NCI-H774 (cell line): ENCODE data around the gene ENPP3.
A peak's percentile ranks its signal among the peaks of the same experiment; 100 is the strongest.

Experiments used
- DNase-seq: peaks from one replicate; lab custom pipeline; 2025; lab: John Stamatoyannopoulos, UW

Gene ENPP3

DNA sequence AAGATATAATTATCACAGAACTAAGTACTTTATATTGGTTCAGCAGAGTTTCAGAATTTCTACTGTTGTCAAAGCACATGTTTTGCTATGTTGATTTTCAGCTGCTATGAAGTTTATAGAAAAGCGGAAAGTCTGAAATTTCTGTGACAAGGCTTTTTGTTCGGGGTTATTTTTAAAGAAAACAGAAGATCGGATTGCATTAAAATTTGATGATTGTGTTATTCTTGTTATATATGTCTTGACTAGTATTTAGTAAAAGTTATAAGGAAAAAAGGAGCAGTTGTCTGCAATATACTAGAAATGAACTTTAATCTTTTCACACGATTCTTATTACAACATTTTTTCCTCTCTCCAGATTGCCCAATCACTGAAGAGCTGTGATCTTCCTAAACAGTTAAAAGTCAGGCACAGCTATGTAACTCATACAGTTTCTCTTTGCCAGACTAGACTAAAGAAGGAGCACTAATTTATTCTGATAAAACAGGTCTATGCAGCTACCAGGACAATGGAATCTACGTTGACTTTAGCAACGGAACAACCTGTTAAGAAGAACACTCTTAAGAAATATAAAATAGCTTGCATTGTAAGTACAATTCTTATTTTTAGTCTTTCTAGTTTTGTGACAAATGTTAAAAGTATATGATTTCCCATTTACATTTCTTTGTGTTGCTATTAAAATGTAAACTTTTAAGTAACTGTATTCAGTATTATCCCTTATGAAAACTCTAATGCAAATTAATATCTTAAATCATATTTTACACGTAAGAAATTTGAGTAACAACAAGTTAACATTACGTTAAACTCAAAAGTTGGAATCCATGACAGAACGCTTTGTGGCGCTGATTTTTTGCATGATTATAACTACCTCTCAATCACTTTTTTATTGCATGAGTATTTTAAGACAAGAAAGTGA lies at the start of gene ENPP3:
ENPP3 (plus strand) TSS at position 423 of the 913 bp plus-strand sequence; CDS start at position 506, 83 bp downstream.
- DNase-seq = no peak

DNA sequence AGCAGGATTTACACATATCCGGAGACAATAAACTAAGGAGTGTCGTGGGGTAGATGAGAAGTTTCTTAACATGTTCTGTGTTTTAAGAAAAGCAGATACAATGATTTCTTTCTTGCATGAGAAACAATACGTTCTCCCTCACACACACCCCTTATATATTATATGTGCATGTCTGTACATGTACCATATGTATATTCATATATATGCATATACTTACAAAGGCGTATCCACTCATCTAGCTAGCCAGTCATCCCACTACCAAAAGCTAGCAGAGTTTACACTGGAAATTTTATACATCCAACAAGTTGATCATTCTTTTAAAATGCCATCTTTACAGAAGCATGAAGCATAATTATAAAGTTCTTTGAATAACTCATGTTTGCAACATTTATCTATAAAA lies 49.2 kb upstream of the ENPP3 start:
- DNase-seq = no peak

DNA sequence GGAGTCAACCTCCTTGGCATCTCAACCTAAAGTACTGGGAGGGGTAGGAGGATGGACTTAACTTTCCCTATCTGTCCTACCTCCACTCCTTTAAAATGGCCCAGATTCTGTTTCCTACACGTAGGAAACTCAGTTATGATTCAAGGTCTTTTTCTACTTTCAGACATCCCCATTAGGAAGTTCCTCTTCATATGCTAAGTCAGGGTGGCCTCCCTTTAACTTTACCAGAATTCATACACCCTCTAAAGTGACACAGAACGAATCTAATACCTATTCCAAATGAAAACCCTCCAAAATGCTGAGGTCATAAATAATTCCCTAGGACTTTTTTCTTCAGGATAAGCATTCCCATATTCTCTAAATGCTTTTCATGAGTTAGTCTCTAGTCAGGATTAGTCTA lies 48.5 kb upstream of the ENPP3 start:
- DNase-seq = no peak

DNA sequence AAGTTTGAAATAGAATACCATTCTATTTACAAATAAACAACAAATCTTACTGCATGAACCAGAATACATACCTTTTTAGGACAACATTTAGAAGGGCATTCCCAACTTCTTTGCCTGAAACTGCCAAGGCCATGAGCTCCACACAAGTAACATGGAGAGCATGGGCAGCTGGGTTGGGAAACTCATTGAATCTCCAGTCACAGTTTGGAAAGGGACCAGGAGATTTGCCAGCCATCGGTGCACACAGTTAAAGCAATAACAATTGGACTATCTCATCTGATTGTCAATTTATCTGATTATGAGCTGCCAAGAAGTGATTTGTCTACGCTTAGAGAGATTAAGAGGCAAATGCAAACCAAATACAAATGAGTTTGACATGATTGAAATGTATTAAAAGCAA lies 44.2 kb upstream of the ENPP3 start:
- DNase-seq = no peak

DNA sequence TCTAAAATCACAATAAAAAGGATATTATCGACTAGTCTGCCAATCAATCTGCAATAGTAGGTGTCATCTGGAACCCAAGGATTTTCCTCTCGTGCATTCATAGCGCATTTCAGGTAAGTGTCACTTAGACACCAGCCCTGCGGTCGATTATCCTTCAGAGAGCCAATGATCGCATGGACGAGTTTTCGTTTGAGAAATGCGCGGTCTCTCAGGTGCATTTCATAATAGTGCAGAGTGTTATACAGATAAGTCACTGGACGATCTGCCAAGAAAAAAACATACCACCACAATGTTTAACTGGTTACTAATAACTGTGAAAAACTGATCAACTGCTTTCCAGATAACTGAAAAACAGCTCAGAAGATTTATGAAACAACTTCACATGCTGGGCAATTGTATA lies 43.0 kb upstream of the ENPP3 start:
- no peak for DNase-seq

DNA sequence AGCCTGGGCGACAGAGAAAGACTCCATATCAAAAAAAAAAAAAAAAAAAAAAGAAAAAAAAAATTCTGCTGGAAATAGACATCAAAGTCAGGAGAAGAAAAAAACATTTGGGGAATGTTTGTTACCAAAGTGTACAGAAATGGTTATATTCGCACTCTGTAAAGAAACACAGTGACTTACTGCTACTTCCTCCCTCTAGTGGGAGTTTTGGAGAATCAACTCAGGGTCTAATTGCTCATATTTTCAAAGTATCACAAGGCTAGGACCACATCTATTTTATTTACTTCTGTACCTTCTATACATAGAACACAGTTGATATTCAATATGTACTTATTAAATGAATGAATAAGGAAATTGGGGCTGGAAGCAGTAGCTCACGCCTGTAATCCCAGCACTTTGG lies 39.7 kb upstream of the ENPP3 start:
- no peak for DNase-seq

DNA sequence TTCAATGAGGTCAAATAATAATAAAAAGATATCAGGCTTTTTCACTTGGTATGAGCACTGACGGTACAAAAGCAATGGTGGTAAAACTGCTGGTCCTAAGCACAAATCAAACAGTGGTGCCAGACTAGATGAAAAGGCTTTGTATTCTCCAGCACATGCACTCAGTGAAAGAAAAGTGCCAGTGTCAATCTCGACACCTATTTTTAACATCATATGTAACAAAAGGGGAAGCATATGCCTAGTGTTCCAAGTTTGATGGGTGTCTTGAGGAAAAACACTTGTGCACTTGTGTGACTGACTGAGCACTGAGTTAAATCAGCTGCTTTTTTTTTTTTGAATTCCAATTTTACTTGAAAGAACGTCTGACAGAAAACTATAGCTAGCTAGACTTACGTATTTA lies 36.4 kb upstream of the ENPP3 start:
- no peak for DNase-seq

DNA sequence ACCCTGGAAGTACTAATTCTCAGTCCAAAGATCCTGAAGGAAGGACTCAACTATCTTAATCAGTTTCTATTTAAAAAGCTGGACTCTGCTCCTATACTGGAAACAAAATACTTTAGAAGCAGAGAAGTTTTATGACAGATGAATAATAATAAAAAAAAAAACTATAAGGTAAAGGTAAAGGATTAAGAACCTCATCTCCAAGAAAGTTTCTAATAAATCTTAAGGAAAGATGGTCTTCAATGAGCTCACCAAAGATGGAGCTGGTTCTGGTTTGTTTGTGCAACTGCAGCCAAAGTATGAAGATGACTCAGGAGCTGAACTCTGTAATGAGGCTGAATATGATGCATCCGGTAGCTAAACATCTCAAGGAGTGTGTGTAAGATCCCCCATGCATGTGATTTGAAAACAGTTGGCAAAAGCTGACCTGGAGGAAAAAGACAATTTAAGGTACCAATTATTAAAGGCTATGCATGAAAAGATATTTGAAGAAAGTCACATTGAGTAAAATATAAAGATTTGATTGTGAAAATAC lies 34.3 kb upstream of the ENPP3 start:
- DNase-seq = no peak

DNA sequence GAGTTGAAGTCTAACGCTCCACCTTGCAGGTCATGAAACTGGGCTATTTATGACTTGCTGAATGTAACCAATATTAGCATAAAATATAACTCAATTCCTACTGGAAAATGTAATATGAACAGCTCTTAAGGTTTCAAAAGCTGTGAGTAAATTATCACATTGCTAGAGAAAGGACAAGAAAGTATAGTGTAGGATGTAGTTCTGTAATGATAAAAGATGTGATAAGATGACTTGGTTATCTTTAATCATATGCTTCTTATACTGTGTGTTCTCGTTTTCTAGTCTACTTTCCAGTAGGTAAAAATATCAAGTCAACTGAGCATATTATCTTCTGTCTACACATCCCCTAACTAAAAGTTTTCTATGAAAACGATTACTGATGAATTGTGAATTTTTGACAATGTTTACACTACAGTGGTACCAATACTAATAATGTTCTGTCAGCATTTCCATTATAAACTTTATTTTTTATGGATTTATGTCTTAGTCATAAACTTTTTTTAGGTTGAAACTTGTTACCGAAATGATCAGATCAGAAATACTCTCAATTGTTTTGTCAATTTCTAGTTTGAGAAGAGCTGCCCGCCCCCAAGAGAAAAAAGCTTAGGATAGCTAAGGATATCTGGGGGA lies 23.7 kb upstream of the ENPP3 start:
- DNase-seq = no peak

DNA sequence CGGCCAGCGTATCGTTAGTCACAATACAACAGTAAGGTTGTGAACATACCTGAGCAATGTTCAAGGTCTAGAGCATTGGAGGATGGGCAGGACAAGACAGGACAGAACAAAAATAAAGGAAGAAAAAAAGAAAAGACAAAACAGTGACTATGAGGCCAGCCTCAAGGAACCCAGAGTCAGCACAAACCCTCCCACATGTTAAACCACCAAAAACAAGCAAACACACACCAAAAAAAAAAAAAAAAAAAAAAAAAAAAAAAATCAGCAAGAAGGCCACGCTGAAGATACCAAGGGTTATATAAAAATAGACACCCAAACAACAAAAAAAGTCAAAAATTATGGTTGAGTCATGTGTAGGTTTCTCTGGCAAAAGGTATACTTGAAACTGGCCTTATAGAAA lies 21.8 kb upstream of the ENPP3 start:
- no peak for DNase-seq

DNA sequence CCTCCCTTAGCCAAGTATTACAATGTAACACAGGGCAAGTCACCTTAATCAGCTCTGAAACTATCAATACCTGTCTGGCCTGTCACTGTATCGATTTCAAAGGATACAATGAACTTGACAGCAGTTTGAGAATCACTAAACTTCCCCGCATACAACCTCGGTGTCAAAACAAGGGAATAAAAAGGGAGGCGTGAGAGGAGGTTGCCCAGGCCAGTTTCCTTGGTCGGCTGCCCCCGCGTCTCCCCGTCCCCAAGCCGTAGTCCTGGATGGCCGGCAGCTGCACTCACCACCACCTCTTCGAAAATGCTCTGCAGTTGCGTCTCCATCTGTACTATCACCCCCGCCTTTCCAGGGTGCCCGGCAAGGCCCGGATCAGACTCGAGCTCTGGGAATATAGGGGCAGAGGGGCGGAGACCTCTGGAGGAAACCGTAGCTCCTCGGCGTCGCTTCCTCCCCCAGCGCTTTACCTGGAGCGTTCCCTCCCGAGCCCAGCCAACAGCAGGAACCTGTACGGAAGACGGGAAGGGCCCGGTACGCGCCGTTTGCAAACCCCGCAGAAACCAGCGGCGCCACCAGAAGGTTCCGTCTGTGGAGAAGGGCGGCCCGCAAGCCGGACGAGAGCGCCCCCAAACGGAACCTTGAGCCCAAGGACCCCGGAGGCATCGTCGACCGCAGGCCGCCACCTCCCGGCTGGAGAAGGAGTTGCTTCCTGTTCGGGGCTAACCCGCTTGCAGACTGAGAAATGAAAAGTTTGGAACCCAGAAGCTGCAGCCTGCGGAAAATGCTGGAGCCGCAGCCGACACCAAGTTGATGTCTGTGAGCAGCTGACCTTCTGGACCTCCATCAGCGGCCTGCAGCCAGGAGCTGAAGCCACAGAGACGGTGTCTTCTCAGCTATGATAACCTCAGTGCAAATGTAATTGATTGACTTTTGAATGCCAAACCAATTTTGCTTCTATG lies 9.1 kb upstream of the ENPP3 start, which contains the start of gene MED23:
MED23 (minus strand) TSS at position 519 of the 959 bp plus-strand sequence; CDS start at position 326, 193 bp downstream.
- peak; percentile 94 for DNase-seq

DNA sequence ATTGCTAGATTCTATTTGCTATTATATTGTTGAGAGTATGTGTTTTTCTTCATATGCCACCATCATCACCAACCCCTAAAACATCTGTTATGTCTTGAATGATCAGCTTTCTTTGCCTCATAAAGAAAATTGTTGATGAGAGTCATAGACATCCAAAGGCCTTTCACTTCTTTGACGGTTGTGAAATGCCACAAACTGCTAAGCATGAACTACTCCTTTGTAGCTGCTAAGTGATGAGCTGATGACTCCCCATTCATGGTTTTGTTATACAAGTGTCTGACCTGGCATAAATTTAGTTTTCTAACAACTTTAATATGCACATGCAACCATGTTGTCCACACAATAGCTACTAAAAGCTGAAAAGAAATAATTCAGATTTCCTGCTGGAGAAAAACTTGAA lies 8.4 kb upstream of the ENPP3 start:
- DNase-seq = no peak

DNA sequence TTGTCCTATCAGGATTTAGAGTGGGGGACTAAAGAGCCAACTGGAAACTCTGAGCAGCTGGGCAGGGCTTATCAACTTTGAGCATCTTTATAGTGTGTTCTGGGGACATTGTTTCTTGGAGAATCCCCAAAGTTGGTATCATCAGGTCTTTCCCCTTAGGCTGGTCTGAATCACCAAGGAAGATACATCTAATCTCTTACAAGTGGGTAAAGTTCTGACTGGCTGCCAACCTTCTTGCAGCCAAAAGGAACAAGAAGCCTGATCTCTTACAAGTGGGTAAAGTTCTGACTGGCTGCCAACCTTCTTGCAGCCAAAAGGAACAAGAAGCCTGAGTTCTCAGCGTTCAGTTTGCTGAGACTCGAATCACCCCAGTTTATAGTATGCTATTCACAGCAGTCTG lies 7.5 kb upstream of the ENPP3 start:
- DNase-seq = no peak

DNA sequence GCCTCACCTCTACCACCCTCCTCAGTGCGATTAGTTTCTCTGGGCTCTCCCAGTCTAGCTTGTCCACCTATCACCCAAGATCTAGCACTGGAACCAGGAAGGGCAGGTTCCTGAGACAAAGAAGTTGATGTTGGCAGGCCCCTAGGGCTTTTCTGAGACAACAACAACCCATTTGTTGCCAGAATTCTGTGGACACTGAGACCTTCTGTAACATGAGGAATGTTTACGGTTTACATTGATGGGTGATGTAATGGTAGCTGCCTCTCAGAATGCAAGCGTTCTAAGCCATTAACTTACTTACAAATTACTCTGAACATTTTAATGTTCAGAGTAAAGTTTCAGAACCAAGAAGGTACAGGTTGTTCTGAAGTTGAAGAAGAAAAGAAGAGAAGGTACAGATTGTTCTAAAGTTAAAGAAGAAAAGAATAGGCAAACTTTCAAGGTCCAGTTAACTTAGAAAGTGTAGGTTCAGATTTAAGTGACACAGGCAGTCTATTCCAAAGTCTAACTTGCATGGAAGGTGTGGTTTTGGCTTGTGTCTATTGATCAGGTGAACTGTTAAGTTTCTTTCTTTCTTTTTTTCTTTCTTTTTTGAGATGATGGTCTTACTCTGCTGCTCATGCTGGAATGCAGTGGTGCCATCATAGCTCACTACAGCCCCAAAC lies 5.3 kb upstream of the ENPP3 start:
- no peak for DNase-seq

DNA sequence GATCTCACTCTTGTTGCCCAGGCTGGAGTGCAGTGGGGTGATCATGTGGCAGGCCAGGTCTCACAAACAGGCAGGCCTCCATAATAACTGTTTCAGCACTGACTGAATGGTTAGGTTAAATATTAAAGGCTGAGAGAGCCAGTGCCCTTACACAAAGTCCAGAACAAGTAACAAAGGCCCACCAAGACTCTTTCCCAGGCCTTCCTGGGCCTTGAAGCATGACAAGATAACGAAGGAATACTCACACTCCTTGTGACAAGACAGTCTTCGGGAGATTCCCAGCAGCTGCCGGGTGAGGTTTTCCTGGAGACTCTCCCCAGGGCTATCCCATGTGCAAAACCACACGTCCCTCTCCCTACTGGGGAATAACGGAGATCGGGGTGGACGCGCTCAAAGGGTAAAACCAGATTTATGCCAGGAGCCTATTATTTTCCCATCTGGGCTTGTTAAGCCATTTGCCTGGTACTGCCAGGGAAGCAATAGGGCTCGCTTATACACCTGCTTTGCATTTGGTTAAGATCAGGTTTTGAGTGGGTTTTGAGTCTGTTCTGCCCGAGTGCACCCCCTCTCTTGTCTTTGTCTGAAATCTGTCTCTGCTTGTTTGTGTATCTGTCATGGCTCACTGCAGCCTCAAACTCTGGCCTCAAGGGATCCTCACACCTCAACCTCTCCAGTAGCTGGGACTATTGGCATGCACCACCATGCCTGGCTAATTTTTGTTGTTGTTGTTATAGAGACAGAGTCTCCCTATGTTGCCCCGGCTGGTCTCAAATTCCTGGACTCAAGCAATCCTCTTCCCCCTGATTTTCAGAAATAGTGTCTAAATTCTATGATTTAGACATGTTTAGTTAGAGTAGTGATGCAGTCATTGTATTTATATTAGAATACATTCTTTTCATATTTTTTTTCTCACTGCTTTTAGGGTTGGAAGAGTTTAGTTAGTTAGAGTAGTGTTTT lies 1.4 kb upstream of the ENPP3 start:
- no peak for DNase-seq

DNA sequence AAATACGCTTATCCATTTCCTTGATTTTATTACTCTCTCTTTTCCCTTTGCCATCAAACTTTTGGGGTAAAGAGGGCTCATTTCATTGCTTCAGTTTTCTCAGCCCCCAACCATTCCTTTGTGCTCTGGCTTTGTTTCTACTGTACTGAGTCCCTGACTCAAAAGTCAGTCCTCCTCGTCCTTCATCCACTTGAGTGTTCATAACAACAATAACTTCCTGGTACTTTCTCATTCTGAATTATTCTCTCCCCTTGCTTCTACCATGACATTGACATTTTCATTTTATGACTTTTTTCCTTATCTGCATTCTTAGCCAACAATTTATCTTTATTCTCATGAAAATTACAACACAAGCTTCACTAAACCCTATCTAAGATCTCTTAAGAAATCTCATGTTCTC lies 911 bp downstream of the ENPP3 start:
- DNase-seq = no peak

DNA sequence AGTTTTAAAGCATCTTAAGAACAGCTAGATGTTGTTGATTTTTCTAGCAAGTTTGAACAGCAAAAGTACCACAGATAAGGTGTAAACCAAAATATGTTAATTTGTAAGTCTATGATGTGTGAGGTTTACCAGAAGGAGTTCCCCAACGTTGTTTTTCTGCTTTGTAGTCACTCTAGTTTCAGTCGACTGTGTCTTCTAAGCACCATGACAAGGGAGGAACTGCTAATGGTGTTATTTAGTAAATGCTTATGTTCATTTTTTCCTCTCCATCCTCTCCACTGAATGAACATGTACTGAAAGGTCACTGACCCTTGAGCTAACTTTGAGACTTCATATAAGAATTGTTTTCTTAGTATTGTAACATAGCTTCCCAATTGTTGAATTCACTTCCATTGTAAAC lies 3.0 kb downstream of the ENPP3 start:
- no peak for DNase-seq

DNA sequence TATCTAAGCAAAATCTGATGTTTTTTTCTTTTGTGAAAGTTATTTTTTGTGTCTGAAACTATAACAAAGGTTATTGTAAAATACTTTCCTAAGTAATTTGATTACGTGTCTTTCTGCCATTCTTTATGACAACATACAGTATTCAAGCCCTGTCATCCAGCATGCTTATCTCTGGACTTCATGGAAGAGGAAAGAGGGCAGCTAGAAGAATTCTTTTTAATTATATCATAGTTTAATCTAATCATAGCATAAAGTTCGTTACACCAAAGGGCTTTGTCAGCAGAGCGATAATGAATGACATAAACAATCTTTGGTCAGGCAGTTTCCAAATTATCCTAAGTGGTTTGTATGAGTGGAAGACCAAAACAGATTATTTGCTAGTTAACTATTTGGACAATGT lies 3.5 kb downstream of the ENPP3 start:
- no peak for DNase-seq

DNA sequence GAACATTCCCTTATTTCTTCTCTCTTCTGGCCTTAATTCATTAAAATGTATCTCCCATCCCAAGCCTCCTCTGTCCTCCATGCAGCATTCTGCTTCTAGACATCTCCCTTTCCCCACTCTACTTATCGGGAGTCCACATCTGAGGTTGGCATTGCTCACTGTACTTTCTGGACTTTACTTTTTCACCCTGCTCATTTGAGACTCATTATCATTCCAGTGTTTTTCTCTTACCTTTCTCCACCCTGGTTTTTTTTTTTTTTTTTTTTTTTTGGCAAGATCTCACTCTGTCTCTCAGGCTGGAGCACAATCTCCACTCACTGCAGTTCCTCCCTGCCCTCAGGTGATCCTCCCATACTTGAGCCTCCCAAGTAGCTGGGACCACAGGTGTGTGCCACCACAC lies 4.5 kb downstream of the ENPP3 start:
- DNase-seq = no peak

DNA sequence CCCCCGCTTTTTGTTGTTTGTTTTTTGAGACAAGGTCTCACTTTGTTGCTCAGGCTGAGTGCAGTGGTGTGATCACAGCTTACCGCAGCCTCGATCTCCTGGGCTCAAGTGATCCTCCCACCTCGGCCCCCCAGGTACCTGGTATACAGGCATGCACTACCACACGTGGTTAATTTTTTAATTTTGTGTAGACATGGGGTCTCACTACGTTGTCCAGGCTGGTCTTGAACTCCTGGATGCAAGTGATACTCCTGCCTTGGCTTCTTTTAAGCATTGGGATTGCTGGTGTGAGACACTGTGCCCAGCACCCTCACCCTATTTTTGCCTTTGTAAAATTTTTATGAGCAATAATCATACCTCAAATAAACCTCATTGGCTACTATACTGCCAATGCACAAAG lies 5.5 kb downstream of the ENPP3 start:
- DNase-seq = no peak
